Measurements from ENCODE around the gene TAGAP. TPM values are rescaled to one million over a fixed set of nuclear protein-coding genes. Genes with fewer than 3 reads are reported as not detected.

TAGAP gene
- total and polyA plus RNA-seq, 4 donors, result 0.56 to 2.0 (median 1.1) TPM

DNA sequence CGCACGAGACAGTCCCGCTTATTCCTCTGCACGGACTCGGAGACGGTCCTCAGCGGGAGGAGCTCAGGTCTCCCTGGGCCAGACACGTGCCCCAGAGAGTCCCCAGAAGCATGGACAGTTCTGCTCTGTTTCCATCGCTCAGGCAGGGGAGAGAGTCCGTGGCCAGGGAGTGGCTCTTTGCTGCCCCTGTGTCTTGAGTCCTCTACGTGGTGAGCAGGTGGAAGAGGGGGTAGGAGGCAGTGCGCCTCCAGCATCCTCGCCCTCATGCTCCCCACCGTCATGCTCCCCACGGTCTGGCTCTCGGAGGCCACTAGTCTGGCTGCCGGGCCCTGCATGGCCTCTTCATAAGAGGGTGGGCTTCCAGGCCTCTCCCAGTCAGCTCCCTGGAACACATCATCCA, 8.9 kb downstream of the TAGAP start:
- no peaks in the 10 kb centered on the region for H3K4me1 ChIP-seq (ENCODE audit: control insufficient read depth in 4 of 4, insufficient read depth in 4 of 4, low read length in 3 of 4)
- no peaks in the 10 kb centered on the region for H3K9me3 ChIP-seq (ENCODE audit: control insufficient read depth in 4 of 4, low read length in 3 of 4)
- no peaks in the 10 kb centered on the region for H3K27me3 ChIP-seq (ENCODE audit: control insufficient read depth in 4 of 4, insufficient read depth in 4 of 4, low read length in 3 of 4)
- H3K9ac ChIP-seq (ENCODE audit: low read depth in 1 of 2, low read length in 2 of 2), result no peak overlapping the region
- no peaks in the 10 kb centered on the region for H3K36me3 ChIP-seq (ENCODE audit: control insufficient read depth in 4 of 4, insufficient read depth in 3 of 4, low read depth in 1 of 4, low read length in 3 of 4)
- no peak overlapping the region for H3K4me3 ChIP-seq (ENCODE audit: low read depth in 1 of 3, low read length in 3 of 3)
- 91% methylated on average over 17 of the region's 17 CpGs for WGBS
- no peak for TF ChIP-seq JUND (IDR thresholded peaks at IDR 0.05)
- TF ChIP-seq, protein P1, sequence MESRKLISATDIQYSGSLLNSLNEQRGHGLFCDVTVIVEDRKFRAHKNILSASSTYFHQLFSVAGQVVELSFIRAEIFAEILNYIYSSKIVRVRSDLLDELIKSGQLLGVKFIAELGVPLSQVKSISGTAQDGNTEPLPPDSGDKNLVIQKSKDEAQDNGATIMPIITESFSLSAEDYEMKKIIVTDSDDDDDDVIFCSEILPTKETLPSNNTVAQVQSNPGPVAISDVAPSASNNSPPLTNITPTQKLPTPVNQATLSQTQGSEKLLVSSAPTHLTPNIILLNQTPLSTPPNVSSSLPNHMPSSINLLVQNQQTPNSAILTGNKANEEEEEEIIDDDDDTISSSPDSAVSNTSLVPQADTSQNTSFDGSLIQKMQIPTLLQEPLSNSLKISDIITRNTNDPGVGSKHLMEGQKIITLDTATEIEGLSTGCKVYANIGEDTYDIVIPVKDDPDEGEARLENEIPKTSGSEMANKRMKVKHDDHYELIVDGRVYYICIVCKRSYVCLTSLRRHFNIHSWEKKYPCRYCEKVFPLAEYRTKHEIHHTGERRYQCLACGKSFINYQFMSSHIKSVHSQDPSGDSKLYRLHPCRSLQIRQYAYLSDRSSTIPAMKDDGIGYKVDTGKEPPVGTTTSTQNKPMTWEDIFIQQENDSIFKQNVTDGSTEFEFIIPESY (IDR thresholded peaks at IDR 0.05), result no peak
- no peak for TF ChIP-seq FOXA2 (IDR thresholded peaks at IDR 0.05)
- no peak for TF ChIP-seq RXRA (IDR thresholded peaks at IDR 0.05)
- TF ChIP-seq, protein P2, sequence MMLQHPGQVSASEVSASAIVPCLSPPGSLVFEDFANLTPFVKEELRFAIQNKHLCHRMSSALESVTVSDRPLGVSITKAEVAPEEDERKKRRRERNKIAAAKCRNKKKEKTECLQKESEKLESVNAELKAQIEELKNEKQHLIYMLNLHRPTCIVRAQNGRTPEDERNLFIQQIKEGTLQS (IDR thresholded peaks at IDR 0.05), result no peak
- TF ChIP-seq HNF4G (IDR thresholded peaks at IDR 0.05), result no peak
- no peak for TF ChIP-seq TAF1 (conservative IDR thresholded peaks at IDR 0.05)
- TF ChIP-seq RAD21 (IDR thresholded peaks at IDR 0.05), result no peak
- no peak for TF ChIP-seq FOXA1 (IDR thresholded peaks at IDR 0.05)
- no peak for DNase-seq (ENCODE audit: low spot score)
- H3K27ac ChIP-seq (ENCODE audit: low read depth in 1 of 2, low read length in 2 of 2), result no peak overlapping the region

DNA sequence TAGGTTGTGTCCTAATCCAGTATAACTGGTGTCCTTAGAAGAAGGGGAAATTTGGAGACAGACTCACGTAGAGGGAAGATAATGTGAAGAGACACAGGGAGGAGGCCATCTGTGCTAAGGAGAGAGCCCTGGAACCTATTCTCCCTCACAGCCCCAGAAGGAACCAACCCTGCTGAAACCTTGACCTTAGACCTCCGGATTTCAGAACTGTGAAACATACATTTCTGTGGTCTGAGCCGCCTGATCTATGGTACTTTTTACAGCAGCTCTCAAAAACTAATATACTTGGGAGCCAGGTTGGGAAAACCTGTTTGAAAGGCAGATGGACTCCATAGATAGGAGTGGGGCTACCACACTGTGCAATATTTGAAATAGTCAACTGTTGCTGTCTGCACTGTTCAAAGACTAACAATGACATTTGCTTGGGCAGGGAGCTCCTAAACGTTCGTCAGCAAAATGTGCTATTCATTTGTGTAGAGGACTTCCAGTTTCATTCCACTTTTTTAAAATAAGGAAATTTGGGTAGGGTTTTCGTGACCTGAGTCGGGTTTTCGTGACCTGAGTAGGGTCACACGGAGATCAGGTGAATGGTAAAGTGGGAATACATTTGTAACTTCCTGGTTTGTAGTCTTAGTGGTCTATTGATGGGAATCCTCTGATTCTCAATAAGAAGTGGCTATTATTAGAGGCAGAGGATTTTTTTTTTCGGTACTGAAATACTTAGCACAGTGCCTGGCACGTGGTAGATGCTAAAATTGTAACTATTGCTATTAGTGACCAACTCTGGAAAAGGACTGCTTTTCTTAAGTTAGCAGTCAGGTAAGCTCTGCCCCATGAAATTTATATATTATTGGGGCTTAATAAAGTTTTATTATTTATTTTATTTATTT, 11.4 kb downstream of the TAGAP start:
- Histone ChIP-seq H3K4me1 (ENCODE audit: control insufficient read depth in 4 of 4, insufficient read depth in 4 of 4, low read length in 3 of 4) (no peaks in the 10 kb centered on the region), H3K9me3 (ENCODE audit: control insufficient read depth in 4 of 4, low read length in 3 of 4) (no peaks in the 10 kb centered on the region), H3K27ac (ENCODE audit: low read depth in 1 of 2, low read length in 2 of 2) (no peak overlapping the region), H3K9ac (ENCODE audit: low read depth in 1 of 2, low read length in 2 of 2) (no peak overlapping the region), H3K27me3 (ENCODE audit: control insufficient read depth in 4 of 4, insufficient read depth in 4 of 4, low read length in 3 of 4) (no peaks in the 10 kb centered on the region), H3K36me3 (ENCODE audit: control insufficient read depth in 4 of 4, insufficient read depth in 3 of 4, low read depth in 1 of 4, low read length in 3 of 4) (no peaks in the 10 kb centered on the region), H3K4me3 (ENCODE audit: low read depth in 1 of 3, low read length in 3 of 3) (no peak overlapping the region)
- TF ChIP-seq JUND (IDR thresholded peaks at IDR 0.05) (no peak), FOXA1 (IDR thresholded peaks at IDR 0.05) (no peak), FOXA2 (IDR thresholded peaks at IDR 0.05) (no peak), YY1 (IDR thresholded peaks at IDR 0.05) (no peak), GABPA (IDR thresholded peaks at IDR 0.05 in 1 of 2, conservative IDR thresholded peaks at IDR 0.05 in 1 of 2) (no peak), TAF1 (conservative IDR thresholded peaks at IDR 0.05) (no peak), EGR1 (IDR thresholded peaks at IDR 0.05; ENCODE audit: low read depth in 2 of 2) (no peak), SP1 (IDR thresholded peaks at IDR 0.05) (no peak), RAD21 (IDR thresholded peaks at IDR 0.05) (no peak), HNF4A (conservative IDR thresholded peaks at IDR 0.05) (no peak)
- TF ChIP-seq, protein P1 (IDR thresholded peaks at IDR 0.05), result no peak
- TF ChIP-seq, protein P3, sequence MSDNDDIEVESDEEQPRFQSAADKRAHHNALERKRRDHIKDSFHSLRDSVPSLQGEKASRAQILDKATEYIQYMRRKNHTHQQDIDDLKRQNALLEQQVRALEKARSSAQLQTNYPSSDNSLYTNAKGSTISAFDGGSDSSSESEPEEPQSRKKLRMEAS (IDR thresholded peaks at IDR 0.05), result no peak
- TF ChIP-seq, protein P2 (IDR thresholded peaks at IDR 0.05), result no peak
- no peak for DNase-seq (ENCODE audit: low spot score)
- 84% methylated on average over 11 of the region's 11 CpGs for WGBS
